GM18502 (cell line): ENCODE results near the gene KANSL1.

Experiments
- ATAC-seq: cut with Tn5 transposase; IDR thresholded peaks from one replicate; pipeline ENCODE4 v1.9.1; 2021; ENCODE audit warnings: mild to moderate bottlenecking; ENCODE audit not compliant: unreplicated experiment, poor library complexity

The KANSL1 gene

GRCh38 chr17:46170639-46171429, 22.4 kb downstream of the KANSL1 start:
- no peak for ATAC-seq

GRCh38 chr17:46169913-46170638, 23.2 kb downstream of the KANSL1 start:
- ATAC-seq, result no peak

- no peak for ATAC-seq
Observed at GRCh38 chr17:46167826-46168569, 25.2 kb downstream of the KANSL1 start.

- no peak for ATAC-seq
Observed at GRCh38 chr17:46167267-46167666, 26.0 kb downstream of the KANSL1 start.

- no peak for ATAC-seq
Observed at GRCh38 chr17:46166692-46167249, 26.5 kb downstream of the KANSL1 start.

GRCh38 chr17:46163929-46164594, 29.2 kb downstream of the KANSL1 start:
- no peak for ATAC-seq

- ATAC-seq, result no peak
Observed at GRCh38 chr17:46163316-46163715, 29.9 kb downstream of the KANSL1 start.

- ATAC-seq, result no peak
Observed at GRCh38 chr17:46162866-46163265, 30.4 kb downstream of the KANSL1 start.

- ATAC-seq, result no peak
Observed at GRCh38 chr17:46160169-46160568, 33.1 kb downstream of the KANSL1 start.

- no peak for ATAC-seq
Observed at GRCh38 chr17:46159686-46160085, 33.5 kb downstream of the KANSL1 start.

- ATAC-seq, result no peak
Observed at GRCh38 chr17:46158323-46159296, 34.6 kb downstream of the KANSL1 start.

- no peak for ATAC-seq
Observed at GRCh38 chr17:46157443-46158062, 35.7 kb downstream of the KANSL1 start.

- no peak for ATAC-seq
Observed at GRCh38 chr17:46154151-46154816, 38.9 kb downstream of the KANSL1 start.

- no peak for ATAC-seq
Observed at GRCh38 chr17:46152423-46152822, 40.8 kb downstream of the KANSL1 start.

- no peak for ATAC-seq
Observed at GRCh38 chr17:46151762-46152161, 41.5 kb downstream of the KANSL1 start.

- no peak for ATAC-seq
Observed at GRCh38 chr17:46150216-46150963, 42.8 kb downstream of the KANSL1 start.

- no peak for ATAC-seq
Observed at GRCh38 chr17:46148247-46148646, 45.0 kb downstream of the KANSL1 start.
